NCI-H2171 (cell line): Measurements from ENCODE around the gene EPN2.

Source experiments
- DNase-seq: peaks from one replicate; lab custom pipeline; 2025; lab: John Stamatoyannopoulos, UW

Gene EPN2

GRCh38 chr17:19239544-19239943 lies 2.4 kb downstream of the EPN2 start:
- DNase-seq: no peak

GRCh38 chr17:19242323-19242722 lies 5.2 kb downstream of the EPN2 start:
- DNase-seq: no peak

- DNase-seq: no peak
These were observed 5.8 kb downstream of the EPN2 start for GRCh38 chr17:19242926-19243325.

DNA sequence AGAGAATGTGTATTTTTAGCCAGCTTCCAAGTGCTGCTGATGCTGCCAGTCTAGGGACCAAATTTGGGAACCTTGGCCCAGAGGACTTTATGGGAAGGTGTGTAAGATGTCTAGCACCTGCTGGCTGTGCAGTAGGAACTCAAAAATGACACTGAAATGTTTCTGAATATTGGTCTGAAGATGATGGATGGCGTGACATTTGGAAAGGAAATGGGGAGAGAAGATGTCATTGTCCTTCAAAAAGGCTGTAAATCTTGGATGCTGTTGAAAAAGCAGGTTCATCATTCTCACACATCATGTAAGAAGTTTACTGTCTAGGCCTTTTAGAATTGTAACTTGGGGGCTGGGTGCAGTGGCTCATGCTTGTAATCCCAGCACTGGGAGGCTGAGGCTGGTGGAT lies 6.7 kb downstream of the EPN2 start:
- no peak for DNase-seq

DNA sequence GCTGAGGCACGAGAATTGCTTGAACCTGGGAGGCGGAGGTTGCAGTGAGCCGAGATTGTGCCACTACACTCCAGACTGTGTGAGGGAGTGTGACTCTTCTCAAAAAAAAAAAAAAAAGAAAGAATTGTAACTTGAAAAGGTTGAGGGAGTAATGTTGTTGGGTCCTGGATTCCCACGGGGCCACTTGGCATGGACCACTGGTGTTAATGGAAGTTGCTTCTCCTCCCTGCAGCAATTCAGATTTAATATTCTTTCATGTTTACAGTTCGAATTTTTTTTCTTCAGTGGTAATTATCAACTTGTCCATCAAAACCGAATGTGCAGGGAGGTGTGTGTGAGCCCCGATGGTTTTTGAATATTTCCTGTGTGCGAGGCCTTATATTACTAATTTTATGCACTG lies 7.2 kb downstream of the EPN2 start:
- DNase-seq: no peak

DNA sequence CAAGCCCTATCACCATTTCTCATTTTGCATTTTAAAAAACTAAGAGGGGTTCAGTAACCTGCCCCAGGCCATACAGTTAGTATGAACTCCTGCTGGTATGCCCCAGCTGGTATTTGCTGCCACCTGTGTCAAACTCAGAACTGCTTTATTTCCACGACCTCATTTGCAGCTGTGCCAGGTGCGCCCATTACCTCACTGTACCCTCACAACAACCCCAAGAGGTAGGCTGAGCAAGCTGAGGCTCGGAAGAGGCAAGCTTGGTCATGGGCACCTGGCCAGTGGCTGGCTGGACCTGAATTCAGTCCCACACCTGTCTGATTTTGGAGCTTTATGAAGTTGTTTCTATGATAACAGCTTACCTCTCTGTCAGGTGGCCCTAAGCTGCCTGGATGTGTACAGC lies 7.6 kb downstream of the EPN2 start:
- DNase-seq: no peak

- DNase-seq: no peak
These were observed 10.3 kb downstream of the EPN2 start for GRCh38 chr17:19247473-19247872.

DNA sequence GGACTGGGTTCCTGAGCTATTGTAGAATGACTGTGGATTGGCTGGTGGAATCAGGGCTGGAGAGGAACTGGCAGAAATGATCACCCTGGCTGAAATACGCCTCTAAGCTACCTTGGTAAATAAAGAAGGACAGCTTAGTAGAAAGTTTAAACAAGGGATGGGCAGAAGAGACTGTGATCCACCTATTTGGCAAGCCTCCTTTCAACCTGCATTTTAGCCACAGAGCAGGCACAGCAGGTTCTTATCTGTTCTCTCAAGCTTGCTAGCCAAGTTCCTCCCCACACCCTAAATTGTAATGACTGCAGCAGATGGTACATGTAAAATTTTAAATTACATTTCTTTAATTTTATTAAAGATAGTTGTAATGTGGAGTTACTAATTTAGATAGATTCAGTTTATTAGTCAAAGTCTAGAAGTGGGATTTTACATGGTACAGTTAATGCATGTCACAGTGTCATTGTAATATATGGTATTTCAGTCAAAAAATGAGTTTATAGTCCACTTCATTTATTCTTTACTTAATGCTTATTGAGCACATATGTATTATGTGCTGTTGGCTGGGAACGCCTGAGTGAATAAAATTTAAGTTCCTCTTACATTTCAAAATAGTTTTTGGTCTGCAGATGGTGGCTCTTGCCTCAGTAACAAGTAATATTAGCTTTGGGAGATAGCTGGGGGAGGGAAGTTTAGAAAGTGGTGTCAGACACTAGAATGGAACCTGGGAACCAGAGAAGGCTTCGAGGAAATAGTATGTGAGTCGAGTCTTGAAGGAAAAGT lies 11.2 kb downstream of the EPN2 start:
- DNase-seq: no peak

DNA sequence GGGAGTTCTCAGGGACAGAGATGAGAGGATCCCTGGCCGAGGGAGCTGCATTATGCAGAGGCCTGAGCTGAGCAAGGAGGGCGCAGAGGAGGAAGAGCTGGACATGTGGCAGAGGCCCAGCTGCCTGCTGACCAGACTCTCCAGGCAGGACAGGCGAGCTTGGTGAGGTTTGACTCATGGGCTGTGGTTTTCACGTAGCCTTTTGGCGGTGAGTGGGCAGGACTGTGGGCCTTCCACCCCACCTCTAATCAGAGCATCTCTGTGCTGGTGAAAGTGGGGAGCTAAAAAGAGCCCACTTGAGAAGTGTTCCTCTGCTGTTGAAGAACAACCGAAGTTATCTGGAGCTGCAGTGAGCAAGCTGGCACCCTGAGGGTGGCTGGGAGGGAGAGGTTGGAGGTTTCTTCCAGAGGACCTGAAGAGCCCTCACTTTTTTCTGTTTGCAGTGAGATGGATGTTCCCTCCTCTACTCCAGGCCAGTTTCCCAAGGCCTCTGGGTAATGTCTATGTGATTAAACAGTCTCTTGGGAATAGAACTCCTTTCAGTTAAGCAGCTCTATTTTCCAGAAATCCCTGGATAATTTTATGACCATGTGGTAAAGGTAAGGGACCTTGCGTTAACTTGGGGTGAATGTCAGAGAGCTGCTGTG lies 11.9 kb downstream of the EPN2 start:
- no peak for DNase-seq

DNA sequence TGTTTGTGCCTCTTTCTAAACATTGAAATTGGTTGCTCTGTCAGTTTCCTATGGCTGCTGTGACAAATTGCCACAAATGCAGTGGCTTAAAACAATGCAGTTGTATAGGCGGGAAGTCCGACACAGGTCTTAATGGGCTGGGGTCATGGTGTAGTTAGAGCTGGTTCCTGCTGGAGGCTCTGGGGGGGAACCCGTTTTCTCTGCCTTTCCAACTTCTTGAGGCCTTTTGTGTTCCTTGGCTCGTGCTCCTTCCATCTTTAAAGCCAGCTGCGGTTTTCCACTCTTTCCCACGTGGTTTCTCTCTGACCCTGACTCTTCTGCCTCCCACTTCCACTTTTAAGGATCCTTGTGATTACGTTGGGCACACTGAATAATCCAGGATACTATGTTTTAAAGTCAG lies 12.5 kb downstream of the EPN2 start:
- DNase-seq: no peak

DNA sequence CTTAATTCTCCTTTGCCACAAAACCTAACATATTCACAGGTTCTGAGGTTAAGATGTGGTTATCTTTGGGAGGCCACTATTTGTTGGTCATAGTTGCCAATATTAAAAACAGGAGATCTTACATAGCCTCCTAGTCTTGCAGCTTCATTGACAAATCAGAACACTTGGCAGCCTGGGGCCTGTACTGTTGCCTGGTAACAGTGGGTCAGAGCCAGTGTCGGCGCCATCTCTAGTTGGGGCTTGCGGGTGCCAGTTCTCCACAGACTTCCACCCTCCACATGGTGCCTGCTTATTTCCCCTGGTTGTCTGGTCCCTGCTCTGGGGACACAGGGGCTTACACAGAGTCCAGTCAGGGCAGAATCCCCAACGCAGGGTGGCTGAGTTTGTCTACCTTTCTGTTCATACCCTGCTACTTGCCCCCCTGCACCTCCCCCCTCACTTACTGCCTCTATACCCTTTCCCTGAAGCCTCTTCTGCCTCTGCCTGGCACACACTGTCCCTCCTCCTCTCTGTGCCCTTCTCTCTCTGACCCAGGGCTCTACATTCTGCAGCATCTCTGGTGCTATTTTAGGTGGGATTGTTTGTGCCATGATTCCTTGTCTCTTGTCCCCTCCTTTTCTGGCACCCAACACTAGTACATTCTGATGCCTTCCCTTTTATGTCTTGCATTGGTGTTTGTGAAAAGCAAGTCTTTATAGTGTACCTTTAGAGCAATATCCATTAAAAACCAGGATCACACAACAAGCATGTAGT lies 13.4 kb downstream of the EPN2 start:
- no peak for DNase-seq

GRCh38 chr17:19253112-19253511 lies 15.9 kb downstream of the EPN2 start:
- DNase-seq: no peak

DNA sequence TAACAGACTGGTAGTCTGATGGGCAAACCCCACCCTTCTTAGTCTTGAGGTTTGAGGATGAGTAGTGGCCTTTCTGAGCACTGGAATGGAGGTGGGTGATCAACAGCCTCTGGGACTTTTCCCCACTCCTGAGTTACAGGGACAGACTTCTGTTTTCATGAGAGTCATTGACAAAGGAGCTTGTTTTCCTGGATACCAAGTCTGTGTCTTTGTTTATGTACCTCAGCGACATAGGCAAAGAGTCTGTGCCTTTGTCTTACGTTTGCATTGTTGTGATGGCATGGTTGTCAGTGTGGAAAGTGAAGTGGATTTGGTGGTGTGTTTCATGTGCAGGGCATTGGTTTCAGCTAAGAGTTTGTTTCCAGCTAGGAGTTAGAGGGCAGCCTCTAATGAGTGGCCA lies 17.5 kb downstream of the EPN2 start:
- no peak for DNase-seq

DNA sequence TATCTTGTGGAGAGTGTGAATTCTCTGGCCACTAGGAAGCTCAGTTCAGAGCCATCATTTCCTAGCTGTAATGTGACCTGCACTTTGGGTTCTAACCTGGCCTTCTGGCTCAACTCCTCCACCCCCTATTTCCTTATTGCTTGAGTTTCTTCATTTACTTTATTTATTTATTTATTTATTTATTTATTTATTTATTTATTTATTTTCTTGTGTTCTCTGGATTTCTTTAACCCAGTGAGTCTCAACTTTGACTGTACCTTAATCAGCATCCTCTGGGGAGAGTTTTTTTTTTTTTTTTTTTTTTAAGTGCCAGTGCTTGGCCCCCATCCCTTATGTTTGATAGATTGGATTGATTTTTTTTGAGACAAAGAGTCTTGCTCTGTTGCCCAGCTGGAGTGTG lies 18.1 kb downstream of the EPN2 start:
- DNase-seq: no peak

DNA sequence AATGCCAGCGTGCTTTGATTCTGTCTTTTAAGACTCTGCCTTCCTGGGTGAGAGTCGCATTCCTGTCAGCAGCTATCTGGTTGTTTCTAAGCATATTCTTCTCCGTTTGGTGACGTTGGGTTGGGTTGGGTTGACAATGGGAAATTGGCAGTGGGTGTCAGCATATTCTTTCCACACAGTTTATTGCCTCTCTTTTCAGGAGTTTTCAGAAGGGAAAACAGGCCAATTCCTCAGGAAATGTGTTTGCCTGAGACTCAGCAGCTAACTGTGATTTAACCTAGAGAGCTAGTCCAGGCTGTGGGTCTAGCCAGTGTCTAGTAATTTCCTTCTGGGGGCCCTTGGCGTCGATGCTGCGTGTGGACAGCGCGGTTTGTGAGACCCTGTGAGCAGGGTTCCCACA lies 21.2 kb downstream of the EPN2 start:
- DNase-seq: no peak

DNA sequence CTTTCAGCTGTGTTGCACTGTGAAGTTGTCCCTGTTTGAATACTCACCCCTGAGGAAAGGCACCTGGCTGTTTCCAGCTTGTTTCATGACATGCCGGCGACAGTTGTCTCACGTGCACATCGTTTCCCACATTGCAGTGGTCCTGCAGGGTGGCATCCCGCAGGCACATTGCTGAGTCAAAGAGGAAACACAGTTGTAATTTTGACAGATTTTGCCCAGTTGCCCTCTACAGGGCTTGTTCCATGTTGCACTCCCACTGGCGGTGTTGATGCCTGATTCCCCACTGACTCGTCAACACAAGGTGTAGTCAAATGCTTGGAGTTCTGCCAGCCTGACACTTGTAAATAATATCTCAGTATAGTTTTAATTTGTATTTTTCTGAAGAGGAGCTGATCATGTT lies 23.8 kb downstream of the EPN2 start:
- peak; percentile 75 for DNase-seq

GRCh38 chr17:19261426-19261825 lies 24.3 kb downstream of the EPN2 start:
- no peak for DNase-seq

DNA sequence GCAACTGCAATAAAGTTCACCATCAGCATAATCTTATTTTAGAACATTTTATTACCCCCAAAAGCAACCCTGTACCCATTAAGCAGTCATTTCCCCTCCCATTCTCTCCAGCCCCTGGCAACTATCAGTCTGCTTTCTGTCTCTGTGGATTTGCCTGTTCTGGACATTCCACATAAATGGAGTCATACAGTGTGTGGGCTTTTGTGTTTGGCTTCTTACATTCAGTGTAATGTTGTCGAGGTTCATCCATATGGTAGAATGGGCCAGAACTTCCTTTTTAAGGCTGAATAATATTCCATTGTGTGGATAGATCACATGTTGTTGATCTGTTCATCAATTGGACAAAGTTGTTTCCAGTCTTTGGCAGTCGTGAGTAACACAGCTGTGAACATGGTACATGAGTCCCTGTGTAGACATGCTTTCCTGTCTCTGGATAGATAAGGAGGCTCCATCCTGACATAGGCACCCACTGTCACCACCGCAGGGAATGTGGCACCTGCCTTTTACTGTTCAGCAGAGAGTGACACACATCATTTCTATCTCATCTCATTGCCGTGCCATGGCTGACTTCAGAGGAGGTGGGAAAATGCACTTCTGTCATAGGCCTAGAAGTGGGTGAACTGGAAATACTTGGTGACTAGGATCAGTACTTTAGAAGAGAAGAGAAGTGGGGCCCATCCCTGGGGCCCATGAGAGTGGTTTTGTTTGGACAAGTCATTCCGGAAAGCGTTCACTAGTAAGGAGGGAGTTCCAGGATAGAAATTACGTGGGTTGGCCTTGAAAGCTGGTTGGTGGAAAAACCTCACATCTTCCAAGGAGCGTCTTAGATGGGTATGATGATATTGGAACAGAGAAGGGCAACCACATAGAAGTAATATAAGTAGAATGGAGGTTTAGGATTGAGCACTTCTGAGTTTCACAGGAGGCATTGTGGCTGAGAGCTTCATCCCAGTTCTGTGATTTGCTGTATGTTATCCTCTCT lies 25.8 kb downstream of the EPN2 start:
- DNase-seq: no peak

DNA sequence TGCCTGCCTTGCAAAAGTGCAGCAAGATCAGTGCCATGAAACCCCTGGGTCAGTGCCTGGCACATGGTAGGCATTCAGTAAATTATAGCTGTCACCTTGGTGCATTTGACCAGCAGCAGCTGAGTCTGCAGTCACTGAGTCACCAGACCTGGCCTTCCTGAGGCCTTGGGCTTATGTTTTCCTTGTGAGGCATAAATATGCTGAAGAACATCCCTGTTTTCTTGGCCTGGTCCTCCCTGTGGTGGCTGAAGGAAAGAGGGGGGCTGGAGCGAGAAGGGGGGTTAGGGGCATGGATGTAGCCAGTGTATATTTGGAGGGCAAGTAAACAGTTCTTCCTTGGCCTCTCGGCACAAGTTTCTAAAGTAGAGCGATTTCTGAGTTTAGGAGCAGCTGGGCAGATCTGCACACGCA lies 26.5 kb downstream of the EPN2 start:
- no peak for DNase-seq

GRCh38 chr17:19264268-19264667 lies 27.1 kb downstream of the EPN2 start:
- no peak for DNase-seq

GRCh38 chr17:19264681-19265080 lies 27.5 kb downstream of the EPN2 start:
- no peak for DNase-seq

- no peak for DNase-seq
These were observed 28.6 kb downstream of the EPN2 start for GRCh38 chr17:19265755-19266154.
